ENCODE results near the gene RPAP3.

Gene RPAP3

GRCh38 chr12:47741340-47741703 lies 35.5 kb upstream of the RPAP3 start:
- Histone ChIP-seq H3K9me3 (ENCODE audit: insufficient read depth, low read length) (no peaks in the 10 kb centered on the region), H3K4me1 (ENCODE audit: insufficient read depth, insufficient read length) (peaks cover 27% of the 10 kb centered on the region), H3K36me3 (ENCODE audit: insufficient read depth, insufficient read length, low read length) (no peaks in the 10 kb centered on the region), H3K4me3 (ENCODE audit: insufficient read length, low read depth) (no peak overlapping the region), H3K27me3 (ENCODE audit: insufficient read depth, insufficient read length) (peaks cover 3% of the 10 kb centered on the region), H3K9ac (ENCODE audit: insufficient read length, low read depth) (no peak overlapping the region)
- DNase-seq (ENCODE audit: low read depth, low spot score), result no peak
- no peak for TF ChIP-seq YY1 (IDR thresholded peaks at IDR 0.05; ENCODE audit: insufficient read depth, insufficient read length)

- H3K4me3 ChIP-seq (ENCODE audit: insufficient read length, low read depth), result no peak overlapping the region
- H3K9ac ChIP-seq (ENCODE audit: insufficient read length, low read depth), result no peak overlapping the region
- TF ChIP-seq ZNF274 (IDR thresholded peaks at IDR 0.05; ENCODE audit: low read depth, low read length), result no peak
- peaks cover 3% of the 10 kb centered on the region for H3K27me3 ChIP-seq (ENCODE audit: insufficient read depth, insufficient read length)
- no peaks in the 10 kb centered on the region for H3K36me3 ChIP-seq (ENCODE audit: insufficient read depth, insufficient read length, low read length)
- H3K9me3 ChIP-seq (ENCODE audit: insufficient read depth, low read length), result no peaks in the 10 kb centered on the region
- H3K4me1 ChIP-seq (ENCODE audit: insufficient read depth, insufficient read length), result peaks cover 28% of the 10 kb centered on the region
- no peak for DNase-seq (ENCODE audit: low read depth, low spot score)
These were observed 34.9 kb upstream of the RPAP3 start for GRCh38 chr12:47740606-47741339.

- Histone ChIP-seq H3K36me3 (ENCODE audit: insufficient read depth, insufficient read length, low read length) (no peaks in the 10 kb centered on the region), H3K9ac (ENCODE audit: insufficient read length, low read depth) (no peak overlapping the region), H3K4me1 (ENCODE audit: insufficient read depth, insufficient read length) (peaks cover 36% of the 10 kb centered on the region), H3K9me3 (ENCODE audit: insufficient read depth, low read length) (no peaks in the 10 kb centered on the region), H3K4me3 (ENCODE audit: insufficient read length, low read depth) (no peak overlapping the region), H3K27me3 (ENCODE audit: insufficient read depth, insufficient read length) (peaks cover 3% of the 10 kb centered on the region)
- TF ChIP-seq SUZ12 (IDR thresholded peaks at IDR 0.05; ENCODE audit: extremely low read depth, insufficient read depth, insufficient read length) (no peak), ZNF274 (IDR thresholded peaks at IDR 0.05; ENCODE audit: low read depth, low read length) (no peak), YY1 (IDR thresholded peaks at IDR 0.05; ENCODE audit: insufficient read depth, insufficient read length) (no peak)
- no peak for DNase-seq (ENCODE audit: low read depth, low spot score)
These were observed 34.1 kb upstream of the RPAP3 start for GRCh38 chr12:47739979-47740378.

GRCh38 chr12:47739297-47739696 lies 33.5 kb upstream of the RPAP3 start:
- peaks cover 39% of the 10 kb centered on the region for H3K4me1 ChIP-seq (ENCODE audit: insufficient read depth, insufficient read length)
- no peak for DNase-seq (ENCODE audit: low read depth, low spot score)
- H3K36me3 ChIP-seq (ENCODE audit: insufficient read depth, insufficient read length, low read length), result no peaks in the 10 kb centered on the region
- H3K4me3 ChIP-seq (ENCODE audit: insufficient read length, low read depth), result no peak overlapping the region
- H3K27me3 ChIP-seq (ENCODE audit: insufficient read depth, insufficient read length), result peaks cover 3% of the 10 kb centered on the region
- no peak overlapping the region for H3K9ac ChIP-seq (ENCODE audit: insufficient read length, low read depth)
- TF ChIP-seq SUZ12 (IDR thresholded peaks at IDR 0.05; ENCODE audit: extremely low read depth, insufficient read depth, insufficient read length), result no peak
- TF ChIP-seq YY1 (IDR thresholded peaks at IDR 0.05; ENCODE audit: insufficient read depth, insufficient read length), result no peak
- no peak for TF ChIP-seq ZNF274 (IDR thresholded peaks at IDR 0.05; ENCODE audit: low read depth, low read length)
- H3K9me3 ChIP-seq (ENCODE audit: insufficient read depth, low read length), result no peaks in the 10 kb centered on the region

- no peak for DNase-seq (ENCODE audit: low read depth, low spot score)
- Histone ChIP-seq H3K36me3 (ENCODE audit: insufficient read depth, insufficient read length, low read length) (no peaks in the 10 kb centered on the region), H3K27me3 (ENCODE audit: insufficient read depth, insufficient read length) (no peaks in the 10 kb centered on the region), H3K9me3 (ENCODE audit: insufficient read depth, low read length) (no peaks in the 10 kb centered on the region), H3K4me1 (ENCODE audit: insufficient read depth, insufficient read length) (peaks cover 33% of the 10 kb centered on the region), H3K4me3 (ENCODE audit: insufficient read length, low read depth) (no peak overlapping the region), H3K9ac (ENCODE audit: insufficient read length, low read depth) (no peak overlapping the region)
- TF ChIP-seq YY1 (IDR thresholded peaks at IDR 0.05; ENCODE audit: insufficient read depth, insufficient read length) (no peak), SUZ12 (IDR thresholded peaks at IDR 0.05; ENCODE audit: extremely low read depth, insufficient read depth, insufficient read length) (no peak), ZNF274 (IDR thresholded peaks at IDR 0.05; ENCODE audit: low read depth, low read length) (no peak)
These were observed 32.2 kb upstream of the RPAP3 start for GRCh38 chr12:47737936-47738594.

- no peak for DNase-seq (ENCODE audit: low read depth, low spot score)
- Histone ChIP-seq H3K4me3 (ENCODE audit: insufficient read length, low read depth) (no peak overlapping the region), H3K4me1 (ENCODE audit: insufficient read depth, insufficient read length) (peaks cover 33% of the 10 kb centered on the region), H3K9me3 (ENCODE audit: insufficient read depth, low read length) (no peaks in the 10 kb centered on the region), H3K27me3 (ENCODE audit: insufficient read depth, insufficient read length) (no peaks in the 10 kb centered on the region), H3K9ac (ENCODE audit: insufficient read length, low read depth) (no peak overlapping the region), H3K36me3 (ENCODE audit: insufficient read depth, insufficient read length, low read length) (no peaks in the 10 kb centered on the region)
- no peak for TF ChIP-seq SUZ12 (IDR thresholded peaks at IDR 0.05; ENCODE audit: extremely low read depth, insufficient read depth, insufficient read length)
These were observed 31.2 kb upstream of the RPAP3 start for GRCh38 chr12:47736877-47737676.

- no peak for TF ChIP-seq SUZ12 (IDR thresholded peaks at IDR 0.05; ENCODE audit: extremely low read depth, insufficient read depth, insufficient read length)
- no peak for TF ChIP-seq ZNF274 (IDR thresholded peaks at IDR 0.05; ENCODE audit: low read depth, low read length)
- no peak for TF ChIP-seq YY1 (IDR thresholded peaks at IDR 0.05; ENCODE audit: insufficient read depth, insufficient read length)
These were observed 30.4 kb upstream of the RPAP3 start for GRCh38 chr12:47736216-47736615.

More at GRCh38 chr12:47736216-47736615, 30.4 kb upstream of the RPAP3 start:
- DNase-seq (ENCODE audit: low read depth, low spot score), result no peak
- H3K4me1 ChIP-seq (ENCODE audit: insufficient read depth, insufficient read length), result peaks cover 33% of the 10 kb centered on the region
- no peaks in the 10 kb centered on the region for H3K9me3 ChIP-seq (ENCODE audit: insufficient read depth, low read length)
- H3K36me3 ChIP-seq (ENCODE audit: insufficient read depth, insufficient read length, low read length), result no peaks in the 10 kb centered on the region
- no peaks in the 10 kb centered on the region for H3K27me3 ChIP-seq (ENCODE audit: insufficient read depth, insufficient read length)
- H3K9ac ChIP-seq (ENCODE audit: insufficient read length, low read depth), result no peak overlapping the region
- no peak overlapping the region for H3K4me3 ChIP-seq (ENCODE audit: insufficient read length, low read depth)

Data from NT2/D1 (cell line).